HG02759 (cell line): ENCODE results near the gene CTSZ.
A peak's percentile ranks its signal among the peaks of the same experiment; 100 is the strongest.
"Not testable (repeated sequence)": the region's sequence is repeated elsewhere in the genome, so short reads cannot be mapped to it uniquely, and the experiment has no call there.

Source experiments
- ATAC-seq: cut with Tn5 transposase; IDR thresholded peaks from one replicate; pipeline ENCODE4 v1.9.1; 2021; ENCODE audit warnings: mild to moderate bottlenecking, moderate library complexity; ENCODE audit not compliant: unreplicated experiment

The CTSZ gene

DNA sequence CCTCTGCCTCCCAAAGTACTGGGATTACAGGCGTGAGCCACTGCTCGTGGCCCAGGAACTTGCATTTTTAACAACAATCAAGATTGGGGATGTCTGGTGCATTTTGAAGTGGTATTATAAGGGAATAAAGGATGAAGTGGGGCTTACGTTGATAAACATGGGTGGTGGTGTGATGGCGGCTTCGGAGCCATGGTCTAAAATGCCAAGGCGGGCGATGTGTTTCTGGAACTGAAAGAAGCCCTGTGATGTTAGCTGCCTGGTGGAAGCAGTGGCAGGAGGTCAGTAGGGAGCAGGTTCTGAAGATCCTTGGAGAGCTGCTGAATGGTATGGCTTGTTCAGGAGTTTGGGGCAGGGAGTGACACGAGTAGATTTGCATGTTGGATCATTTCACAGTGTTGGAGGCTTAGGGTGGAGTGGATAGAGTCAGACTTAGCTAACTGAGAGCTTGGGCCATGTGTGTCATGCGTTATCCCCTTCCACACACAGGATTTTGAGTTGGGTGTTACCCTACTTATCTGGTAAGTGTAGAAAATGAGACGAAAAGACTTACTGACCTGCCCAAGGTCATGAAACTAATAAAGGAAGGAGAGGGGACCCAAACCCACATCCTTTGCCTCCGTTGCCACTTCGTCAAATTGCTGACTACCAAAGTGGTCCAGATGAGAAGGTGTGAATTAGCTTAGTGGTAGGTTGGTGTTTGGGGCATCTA lies 24.5 kb downstream of the CTSZ start:
- no peak for ATAC-seq

DNA sequence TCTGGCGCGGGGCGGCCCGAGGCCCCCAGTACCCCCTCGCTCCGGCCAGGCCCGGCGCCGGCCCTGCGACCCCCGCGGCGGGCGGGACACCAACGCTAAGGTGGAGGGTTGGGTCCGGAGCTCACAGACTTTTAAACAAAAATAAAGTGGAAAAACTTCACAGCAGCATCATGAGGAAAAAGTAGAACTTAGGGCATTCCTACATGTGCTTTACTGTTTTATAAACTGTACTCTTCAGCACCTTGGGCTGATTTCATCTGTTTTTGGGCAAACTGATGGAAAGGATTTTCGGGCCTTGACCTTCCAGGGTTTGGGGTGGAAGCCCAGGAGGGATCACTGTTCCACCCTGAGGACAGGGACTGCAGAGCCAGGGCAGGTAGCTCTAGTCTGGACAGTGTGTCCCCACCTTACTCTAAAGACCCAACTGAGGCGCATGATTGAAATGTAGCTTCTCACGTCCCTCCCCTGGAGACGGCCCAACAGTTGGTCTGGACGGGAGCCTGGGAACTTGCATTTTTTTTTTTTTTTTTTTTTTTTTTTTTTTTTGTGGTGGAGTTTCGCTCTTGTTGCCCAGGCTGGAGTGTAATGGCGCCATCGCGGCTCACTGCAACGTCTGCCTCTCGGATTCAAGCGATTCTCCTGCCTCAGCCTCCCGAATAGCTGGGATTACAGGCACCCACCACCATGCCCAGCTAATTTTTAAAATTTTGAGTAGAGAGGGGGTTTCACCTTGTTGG lies 25.3 kb downstream of the CTSZ start:
- ATAC-seq: peak; percentile 4

- peak; percentile 83 for ATAC-seq
Observed at GRCh38 chr20:58980711-58981627, 26.1 kb downstream of the CTSZ start, which contains the start of gene NELFCD. NELFCD (plus strand) TSS chr20:58981256; CDS start chr20:58981310, 54 bp downstream.

GRCh38 chr20:58978351-58979190 lies 28.5 kb downstream of the CTSZ start:
- ATAC-seq: no peak

DNA sequence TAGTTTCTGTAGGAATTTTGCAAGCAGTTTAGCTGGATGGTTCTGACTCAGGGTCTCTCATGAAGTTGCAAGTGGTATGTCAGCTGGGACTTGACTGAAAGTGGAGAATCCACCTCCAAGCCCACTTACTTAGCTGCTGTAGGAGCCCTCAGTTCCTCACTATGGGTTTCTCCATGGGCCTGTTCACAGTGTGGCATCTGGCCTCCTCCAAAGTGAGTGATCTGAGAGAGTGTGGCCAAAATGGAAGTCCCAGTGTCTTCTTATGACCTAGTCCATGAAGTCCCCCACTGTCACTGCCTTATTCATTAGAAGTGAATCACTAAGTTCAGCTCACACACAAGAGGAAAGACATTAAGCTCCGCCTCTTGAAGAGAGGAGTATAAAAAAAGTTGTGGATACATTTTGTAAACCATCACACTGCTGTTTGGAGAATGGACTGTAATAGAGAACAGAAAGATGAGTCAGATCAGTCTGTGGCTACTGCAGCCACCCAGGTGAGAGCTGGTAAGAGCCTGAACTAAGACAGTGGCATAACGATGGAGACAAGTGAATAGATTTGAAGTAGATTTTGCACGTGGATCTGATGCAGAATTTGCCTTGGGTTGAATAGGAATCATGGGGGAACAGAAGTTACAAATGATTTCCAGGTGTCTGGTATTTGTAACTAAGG lies 30.9 kb downstream of the CTSZ start:
- no peak for ATAC-seq

GRCh38 chr20:58975353-58975752 lies 31.7 kb downstream of the CTSZ start:
- no peak for ATAC-seq

DNA sequence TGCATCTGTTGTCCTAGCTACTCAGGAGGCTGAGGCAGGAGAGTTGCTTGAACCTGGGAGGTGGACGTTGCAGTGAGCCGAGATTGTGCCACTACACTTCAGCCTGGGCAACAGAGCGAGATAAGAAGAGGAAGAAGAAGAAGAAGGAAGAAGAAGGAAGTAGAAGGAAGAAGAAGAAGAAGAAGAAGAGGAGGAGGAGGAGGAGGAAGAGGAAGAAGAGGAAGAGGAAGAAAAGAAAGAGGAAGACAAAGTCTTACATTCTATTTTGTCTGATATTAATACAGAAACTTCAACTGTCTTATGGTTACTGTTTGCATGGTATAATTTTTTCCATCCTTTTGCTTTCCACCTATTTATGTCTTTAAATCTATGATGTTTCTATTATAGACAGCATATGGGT lies 33.2 kb downstream of the CTSZ start:
- ATAC-seq: no peak

DNA sequence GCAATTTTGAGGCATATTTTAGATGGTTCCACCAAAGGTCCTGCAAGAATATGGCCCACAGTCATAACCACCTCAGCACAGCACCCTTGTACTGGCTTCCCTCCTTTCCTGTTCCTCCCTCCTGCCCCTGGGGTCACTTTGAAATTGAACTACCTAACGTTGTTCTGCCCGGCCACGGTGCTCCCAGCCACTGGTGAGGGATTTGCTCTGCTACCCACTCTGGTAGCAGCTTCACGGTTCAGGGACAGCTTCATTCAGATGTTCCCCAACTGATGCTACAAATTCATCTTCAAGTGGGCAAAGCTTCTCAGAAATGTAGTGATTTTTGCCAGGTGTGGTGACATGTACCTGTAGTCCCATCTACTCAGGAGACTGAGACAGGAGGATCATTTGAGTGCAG lies 33.9 kb downstream of the CTSZ start:
- no peak for ATAC-seq

DNA sequence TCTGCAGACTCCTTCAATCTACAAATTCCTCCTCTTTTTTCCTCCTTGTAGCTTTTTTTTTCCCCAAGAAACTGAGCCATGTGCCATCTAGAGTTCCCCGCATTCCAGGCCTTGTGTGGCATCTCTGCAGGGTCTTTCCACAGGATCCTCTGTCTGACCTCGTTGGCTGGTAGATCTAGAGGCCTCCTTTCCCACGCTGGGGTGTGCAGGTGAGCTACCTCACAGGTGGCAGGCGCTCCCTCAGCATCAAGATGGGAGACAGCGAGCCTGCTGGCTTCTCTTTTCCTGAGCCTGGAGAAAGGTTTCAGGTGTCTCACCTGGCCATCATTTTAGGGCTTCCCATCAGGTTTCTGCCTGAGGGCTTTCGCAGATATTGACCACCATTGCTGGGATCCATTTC lies 35.6 kb downstream of the CTSZ start:
- no peak for ATAC-seq

DNA sequence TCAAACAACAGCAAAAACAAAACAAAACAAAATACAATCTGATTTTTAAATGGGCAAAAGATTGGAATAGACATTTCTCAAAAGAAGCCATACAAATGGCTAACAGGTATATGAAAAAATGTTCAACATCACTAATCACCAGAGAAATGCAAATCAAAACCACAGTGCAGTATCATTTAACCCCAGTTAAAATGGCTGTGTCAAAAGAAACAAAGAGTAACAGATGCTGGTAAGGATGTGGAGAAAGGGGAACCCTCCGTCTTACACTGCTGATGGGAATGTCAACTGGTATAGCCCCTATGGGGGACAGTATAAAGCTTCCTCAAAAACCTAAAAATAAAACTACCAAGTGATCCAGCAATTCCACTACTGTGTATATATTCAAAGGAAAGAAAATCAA lies 36.9 kb downstream of the CTSZ start:
- ATAC-seq: no peak

DNA sequence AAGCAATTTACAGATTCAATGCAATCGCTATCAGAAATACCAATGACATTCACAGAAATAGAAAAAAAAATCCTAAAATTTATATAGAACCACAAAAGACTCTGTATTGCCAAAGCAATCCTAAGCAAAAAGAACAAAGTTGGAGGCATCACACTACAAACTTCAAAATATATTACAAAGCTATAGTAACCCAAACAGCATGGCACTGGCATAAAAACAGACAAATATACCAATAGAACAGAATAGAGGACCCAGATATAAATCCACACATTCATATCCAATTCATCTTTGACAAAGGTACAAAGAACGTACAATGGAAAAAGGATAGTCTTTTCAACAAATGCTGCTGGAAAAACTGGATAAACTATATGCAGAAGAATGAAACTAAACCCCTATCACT lies 37.6 kb downstream of the CTSZ start:
- no peak for ATAC-seq

DNA sequence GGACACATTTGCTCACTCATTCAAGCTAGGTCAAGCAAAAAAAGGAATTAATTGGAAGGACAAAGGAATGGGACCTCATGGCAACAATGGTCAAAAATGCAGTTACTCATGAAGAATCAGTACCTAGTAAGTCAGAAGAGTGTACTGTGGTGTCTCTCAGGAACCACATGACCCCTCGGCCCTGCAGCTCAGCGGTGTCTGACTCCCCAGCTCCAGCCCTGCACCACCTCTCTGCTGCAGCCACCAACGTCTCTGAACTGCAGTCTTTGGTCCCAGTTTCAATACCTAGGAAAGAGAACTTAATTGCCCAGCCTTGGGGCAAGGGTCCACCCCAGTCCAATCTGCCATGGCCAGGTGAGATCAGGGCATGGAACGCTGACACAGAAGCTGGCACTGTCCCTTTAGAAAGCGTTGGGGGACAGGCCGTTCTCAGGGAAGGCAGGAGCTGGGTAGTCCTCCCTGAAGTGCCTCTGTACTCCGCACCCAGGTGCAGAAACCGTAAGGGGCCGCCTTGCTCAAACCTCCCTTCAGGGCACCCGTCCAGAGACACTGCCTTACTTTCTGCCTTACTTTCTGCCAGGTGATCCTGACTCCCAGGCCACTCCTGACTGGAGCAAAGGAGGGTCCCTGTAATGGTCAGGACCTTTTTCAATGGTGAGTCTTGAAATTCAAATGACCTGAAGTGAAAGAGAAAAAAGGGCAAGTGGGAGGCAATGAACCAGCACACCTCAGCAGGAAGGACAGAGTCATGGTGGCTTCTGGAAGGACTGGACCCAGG lies 39.2 kb downstream of the CTSZ start:
- ATAC-seq: no peak

- no peak for ATAC-seq
Observed at GRCh38 chr20:58965270-58966064, 41.6 kb downstream of the CTSZ start.

GRCh38 chr20:58963922-58964321 lies 43.1 kb downstream of the CTSZ start:
- not testable (repeated sequence) for ATAC-seq

GRCh38 chr20:58963060-58963584 lies 43.9 kb downstream of the CTSZ start:
- no peak for ATAC-seq

GRCh38 chr20:58959652-58960051 lies 47.4 kb downstream of the CTSZ start:
- ATAC-seq: no peak

DNA sequence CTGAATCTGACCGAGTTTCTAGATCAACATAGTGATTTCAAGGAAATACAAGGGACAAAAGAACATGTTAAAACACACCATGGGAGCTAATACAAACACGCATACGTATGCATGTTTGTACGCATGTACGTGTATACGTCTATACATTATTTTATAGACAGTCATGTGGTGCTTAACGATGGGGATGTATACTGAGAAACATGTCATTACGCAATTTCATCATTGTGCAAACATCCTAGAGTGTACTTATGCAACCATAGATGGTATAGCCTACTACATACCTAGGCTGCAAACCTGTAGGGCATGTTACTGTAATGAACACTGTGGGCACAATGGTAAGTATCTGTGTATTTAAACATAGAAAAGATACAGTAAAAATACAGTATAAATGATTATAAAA lies 51.0 kb downstream of the CTSZ start:
- no peak for ATAC-seq

DNA sequence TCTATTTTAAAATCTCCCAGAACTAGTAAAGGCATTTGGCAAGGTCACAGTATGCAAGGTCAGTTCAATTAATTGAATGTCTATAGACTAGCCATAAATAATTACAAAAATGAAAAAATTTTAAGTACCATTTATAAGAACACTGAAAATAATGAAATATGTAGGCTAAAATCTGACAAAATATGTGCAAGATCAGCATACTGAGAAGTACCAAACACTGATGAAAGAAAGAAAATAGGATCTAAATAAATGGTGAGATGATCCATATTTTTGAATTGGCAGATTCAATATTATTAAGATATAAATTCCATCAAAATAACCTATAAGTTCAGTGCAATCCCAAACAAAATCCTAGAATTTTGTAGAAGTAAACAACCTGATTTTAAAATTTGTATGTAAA lies 54.0 kb downstream of the CTSZ start:
- ATAC-seq: no peak
